OCI-LY7 (cell line): ENCODE measurements around the gene MAP3K5. TPM values are rescaled to one million over a fixed set of nuclear protein-coding genes. Genes with fewer than 3 reads are reported as not detected.
"Not testable (repeated sequence)": the region's sequence is repeated elsewhere in the genome, so short reads cannot be mapped to it uniquely, and the experiment has no call there.

Source experiments
- BruUV-seq: library from RNA; stranded (reverse); fragments of 400-500 nt; replicated peaks from 2 replicates; lab custom pipeline; 2021; lab: Mats Ljungman, UMichigan
- CTCF ChIA-PET: fragments of 300-600 bp; sonication (Branson Sonifier 250); formaldehyde crosslinking; loops from one replicate; lab custom pipeline; 2022; ENCODE audit warnings: antibody characterized with exemption; ENCODE audit not compliant: unreplicated experiment; lab: Charles Lee
- POLR2A ChIA-PET: fragments of 300-600 bp; sonication (Branson Sonifier 250); formaldehyde crosslinking; loops from one replicate; lab custom pipeline; 2022; ENCODE audit warnings: antibody characterized with exemption; lab: Charles Lee
- DNase-seq: peaks from one replicate; pipeline ENCODE4 v3.0.0-alpha.2; 2015; ENCODE audit warnings: low spot score
- H2AFZ ChIP-seq: fragments of 200-600 bp; sonication (generic), shearing (Covaris generic); 2 replicates; pipeline ENCODE4 v1.6.1; 2014; ENCODE audit warnings: mild to moderate bottlenecking, antibody characterized with exemption, low read length, moderate library complexity
- H3K27ac ChIP-seq: fragments of 200-600 bp; sonication (generic); 2 replicates; pipeline ENCODE4 v1.5.1; 2014; ENCODE audit warnings: mixed run types, low read depth, mild to moderate bottlenecking, moderate library complexity, low read length, inconsistent platforms; ENCODE audit not compliant: poor library complexity, severe bottlenecking
- H3K36me3 ChIP-seq: fragments of 200-600 bp; sonication (generic); 2 replicates; pipeline ENCODE4 v1.6.1; 2014; ENCODE audit warnings: mild to moderate bottlenecking, antibody characterized with exemption, low read length, moderate library complexity, mixed read lengths; ENCODE audit not compliant: insufficient read depth
- H3K4me1 ChIP-seq: fragments of 200-600 bp; sonication (generic); 2 replicates; pipeline ENCODE4 v1.5.1; 2014; ENCODE audit warnings: mild to moderate bottlenecking, low read length; ENCODE audit not compliant: insufficient read depth, poor library complexity, severe bottlenecking
- H3K4me2 ChIP-seq: fragments of 200-600 bp; sonication (generic); 2 replicates; pipeline ENCODE4 v1.6.1; 2014; ENCODE audit warnings: mild to moderate bottlenecking, low read length
- H3K4me3 ChIP-seq: fragments of 200-600 bp; sonication (generic); 2 replicates; pipeline ENCODE4 v1.5.1; 2014; ENCODE audit warnings: mild to moderate bottlenecking, low read depth, low read length; ENCODE audit not compliant: poor library complexity, severe bottlenecking
- H3K79me2 ChIP-seq: fragments of 200-600 bp; sonication (generic); 2 replicates; pipeline ENCODE4 v1.6.1; 2016; ENCODE audit warnings: low read depth, mild to moderate bottlenecking, low read length, moderate library complexity, mixed read lengths; ENCODE audit not compliant: insufficient read depth
- H3K9me2 ChIP-seq: fragments of 200-600 bp; sonication (generic); 2 replicates; pipeline ENCODE4 v1.6.1; 2016; ENCODE audit warnings: mild to moderate bottlenecking, low read length, mixed read lengths; ENCODE audit not compliant: insufficient read depth
- H3K9me3 ChIP-seq: fragments of 200-600 bp; sonication (generic); 2 replicates; pipeline ENCODE4 v1.6.1; 2014; ENCODE audit warnings: mild to moderate bottlenecking, mixed run types, low read length, mixed read lengths
- H4K20me1 ChIP-seq: fragments of 200-600 bp; sonication (generic); 2 replicates; pipeline ENCODE4 v1.6.1; 2014; ENCODE audit warnings: mild to moderate bottlenecking, antibody characterized with exemption, low read length, moderate library complexity, mixed read lengths; ENCODE audit not compliant: insufficient read depth
- CTCF ChIP-seq: fragments of 200-600 bp; sonication (generic); conservative IDR thresholded peaks from 2 replicates; pipeline ENCODE4 v1.5.1; 2014; ENCODE audit warnings: mild to moderate bottlenecking, antibody characterized with exemption, low read length, moderate library complexity, mixed read lengths
- EZH2phosphoT487 ChIP-seq: fragments of 200-600 bp; sonication (generic); IDR thresholded peaks from 2 replicates; pipeline ENCODE4 v1.6.1; 2018; ENCODE audit warnings: low read depth, borderline replicate concordance, mild to moderate bottlenecking, mixed run types, antibody characterized with exemption, low read length, moderate library complexity, mixed read lengths
- intact Hi-C: fragments of 100-400 bp; cut with micrococcal nuclease; formaldehyde crosslinking; loops from one replicate; pipeline ENCODE4 v1.10.0; 2022; ENCODE audit not compliant: unreplicated experiment
- total RNA-seq, 2 experiments: library from RNA; depleted of rRNA in 1 of 2; stranded (reverse); fragments of >200 nt in 1 of 2; shearing (Covaris generic) in 1 of 2; gene quantifications; 2 replicates each; pipeline ENCODE4 v1.2.3, GENCODE V29; 2014 to 2022

Gene MAP3K5
- total RNA-seq, 2 experiments from 2014 or later = 13.8 to 16.6 TPM

- Histone ChIP-seq H3K27ac (no peak overlapping the region), H3K4me2 (no peak overlapping the region), H3K9me2 (no peaks in the 10 kb centered on the region), H3K4me3 (no peak overlapping the region), H2AFZ (no peak overlapping the region), H3K79me2 (no peaks in the 10 kb centered on the region), H4K20me1 (no peaks in the 10 kb centered on the region), H3K9me3 (no peaks in the 10 kb centered on the region), H3K36me3 (peaks cover 46% of the 10 kb centered on the region), H3K4me1 (no peaks in the 10 kb centered on the region)
- no TSS peak for BruUV-seq
- intact Hi-C loops = no loop called here
- DNase-seq = no peak
- ChIA-PET CTCF (no interaction called here), POLR2A (interaction anchor here (0.8 to 1.8 kb wide), 2 partner anchors 58 to 1150 kb away, joined by 3 to 5 read pairs; no protein-coding TSS in a partner anchor)
- TF ChIP-seq EZH2phosphoT487 = no peak
- no peak for TF ChIP-seq CTCF
Observed at GRCh38 chr6:136586295-136586694, 206.0 kb downstream of the MAP3K5 start.

DNA sequence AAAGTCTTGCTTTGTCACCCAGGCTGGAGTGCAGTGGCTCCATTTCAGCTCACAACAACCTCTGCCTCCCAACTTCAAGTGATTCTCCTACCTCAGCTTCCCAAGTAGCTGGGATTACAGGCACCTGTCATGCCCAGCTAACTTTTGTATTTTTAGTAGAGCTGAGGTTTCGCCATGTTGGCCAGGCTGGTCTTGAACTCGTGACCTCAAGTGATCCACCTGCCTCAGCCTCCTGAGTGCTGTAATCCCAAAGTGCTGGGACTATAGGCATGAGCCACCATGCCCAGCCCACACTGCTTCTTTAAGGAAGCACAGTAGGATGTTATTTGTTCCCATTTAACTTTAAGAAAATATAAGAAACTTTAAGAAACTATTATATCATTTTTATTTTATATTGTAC is 206.8 kb downstream of the MAP3K5 start:
- H3K4me1 ChIP-seq, DNase-seq, H3K79me2 ChIP-seq, H2AFZ ChIP-seq, H3K27ac ChIP-seq, H3K9me3 ChIP-seq, H3K4me3 ChIP-seq, CTCF ChIA-PET, H3K4me2 ChIP-seq, intact Hi-C loops, BruUV-seq, H3K9me2 ChIP-seq, H4K20me1 ChIP-seq: not testable (repeated sequence)
- peaks cover 44% of the 10 kb centered on the region for H3K36me3 ChIP-seq
- POLR2A ChIA-PET = interaction anchor here (0.5 to 1.8 kb wide), 3 partner anchors 59 to 1149 kb away, joined by 3 to 5 read pairs (median 3); no protein-coding TSS in a partner anchor

DNA sequence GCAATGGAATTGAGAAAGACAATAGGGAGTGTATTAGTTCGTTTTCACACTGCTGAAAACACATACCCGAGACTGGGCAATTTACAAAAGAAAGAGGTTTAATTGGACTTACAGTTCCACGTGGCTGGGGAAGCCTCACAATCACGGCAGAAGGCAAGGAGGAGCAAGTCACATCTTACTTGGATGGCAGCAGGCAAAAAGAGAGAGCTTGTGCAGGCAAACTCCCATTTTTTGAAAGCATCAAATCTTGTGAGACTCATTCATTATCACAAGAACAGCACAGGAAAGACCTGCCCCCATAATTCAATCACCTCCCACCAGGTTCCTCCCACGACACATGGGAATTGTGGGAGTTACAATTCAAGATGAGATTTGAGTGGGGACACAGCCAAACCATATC is 208.0 kb downstream of the MAP3K5 start:
- H3K9me3 ChIP-seq, H3K79me2 ChIP-seq, H3K9me2 ChIP-seq, intact Hi-C loops, H3K4me3 ChIP-seq, H2AFZ ChIP-seq, H3K4me2 ChIP-seq, H4K20me1 ChIP-seq, BruUV-seq, H3K4me1 ChIP-seq, DNase-seq, H3K27ac ChIP-seq: not testable (repeated sequence)
- ChIA-PET CTCF (interaction anchor here (1.0 kb wide), 1 partner anchor 208 kb away, joined by 3 read pairs; the partner anchor contains the start of gene MAP3K5), POLR2A (interaction anchor here (0.6 to 0.9 kb wide), 2 partner anchors 9 to 17 kb away, joined by 3 to 4 read pairs; no protein-coding TSS in a partner anchor)
- H3K36me3 ChIP-seq = peaks cover 46% of the 10 kb centered on the region
